HG03064 (cell line): ENCODE measurements around the gene TRAF2.

Source experiments
- ATAC-seq: cut with Tn5 transposase; IDR thresholded peaks from one replicate; pipeline ENCODE4 v1.9.1; 2021; ENCODE audit warnings: low read depth; ENCODE audit not compliant: unreplicated experiment

The TRAF2 gene

GRCh38 chr9:136931611-136932130, 45.4 kb downstream of the TRAF2 start:
- ATAC-seq, result no peak

- no peak for ATAC-seq
Measured at GRCh38 chr9:136934277-136934676, 48.0 kb downstream of the TRAF2 start.

- ATAC-seq, result no peak
Measured at GRCh38 chr9:136935651-136936050, 49.3 kb downstream of the TRAF2 start.

- no peak for ATAC-seq
Measured at GRCh38 chr9:136936645-136937170, 50.4 kb downstream of the TRAF2 start.

DNA sequence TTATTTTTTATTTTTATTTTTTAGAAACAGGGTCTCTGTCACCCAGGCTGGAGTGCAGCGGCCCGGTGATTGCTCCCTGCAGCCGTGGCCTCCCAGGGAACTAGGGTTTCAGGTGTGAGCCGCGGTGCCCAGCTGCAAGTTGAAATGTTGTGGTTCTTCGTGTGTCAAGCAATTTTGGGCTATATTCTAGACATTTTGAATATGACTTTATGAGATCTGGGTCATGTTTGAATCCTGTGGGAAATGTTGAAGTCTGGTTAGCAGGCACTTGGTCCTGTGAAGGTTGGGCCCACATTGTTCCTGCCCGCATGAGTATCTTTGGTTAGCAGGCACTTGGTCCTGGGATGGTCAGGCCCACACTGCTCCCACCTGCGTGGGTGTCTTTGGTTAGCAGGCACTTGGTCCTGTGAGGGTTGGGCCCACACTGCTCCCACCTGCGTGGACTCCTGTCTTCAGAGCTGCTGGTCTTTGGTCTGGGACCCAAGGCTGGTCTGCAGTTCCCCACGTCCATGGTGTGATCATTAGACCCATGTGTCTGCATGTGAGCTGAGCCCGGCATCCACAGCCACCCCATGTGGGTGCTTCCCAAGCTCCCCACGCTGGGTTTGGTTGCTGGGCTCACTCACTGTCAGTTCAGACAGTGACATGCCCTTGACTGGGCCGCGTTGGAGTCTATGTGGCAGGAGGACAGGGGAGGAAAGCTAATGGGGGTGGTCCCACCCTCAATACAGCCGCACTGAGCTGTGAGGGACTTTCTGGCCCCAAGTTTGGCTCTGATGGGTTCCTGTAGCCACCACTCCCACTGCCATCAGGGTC, 51.1 kb downstream of the TRAF2 start:
- ATAC-seq, result no peak

DNA sequence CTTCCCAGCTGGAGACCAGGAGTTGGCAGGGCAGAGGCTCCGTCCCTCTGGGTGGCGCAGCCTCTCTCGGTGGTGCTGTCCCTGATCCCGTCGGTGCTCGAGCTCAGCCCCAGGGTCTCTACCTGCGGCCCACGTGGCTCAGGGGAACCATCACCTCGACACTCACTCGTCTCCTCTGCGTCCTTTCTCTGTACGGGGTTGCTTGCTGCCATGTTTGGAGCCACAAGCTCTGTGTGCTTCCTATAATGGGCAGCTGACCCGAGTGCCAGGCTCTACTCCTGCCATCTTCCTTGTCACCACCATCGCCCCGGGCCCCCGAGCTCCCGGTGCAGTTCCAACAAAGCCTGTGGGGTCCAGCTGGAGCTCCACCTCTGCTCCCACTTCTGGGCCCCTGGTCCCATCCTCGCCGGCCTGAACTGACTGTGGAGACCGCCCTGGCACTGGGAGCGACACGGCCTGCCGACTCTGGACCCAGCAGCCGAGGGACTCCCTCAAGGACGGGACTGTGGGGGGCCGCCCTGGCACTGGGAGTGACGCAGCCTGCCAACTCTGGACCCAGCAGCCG, 53.2 kb downstream of the TRAF2 start:
- ATAC-seq, result no peak

- ATAC-seq, result no peak
Measured at GRCh38 chr9:136939996-136940525, 53.7 kb downstream of the TRAF2 start.

DNA sequence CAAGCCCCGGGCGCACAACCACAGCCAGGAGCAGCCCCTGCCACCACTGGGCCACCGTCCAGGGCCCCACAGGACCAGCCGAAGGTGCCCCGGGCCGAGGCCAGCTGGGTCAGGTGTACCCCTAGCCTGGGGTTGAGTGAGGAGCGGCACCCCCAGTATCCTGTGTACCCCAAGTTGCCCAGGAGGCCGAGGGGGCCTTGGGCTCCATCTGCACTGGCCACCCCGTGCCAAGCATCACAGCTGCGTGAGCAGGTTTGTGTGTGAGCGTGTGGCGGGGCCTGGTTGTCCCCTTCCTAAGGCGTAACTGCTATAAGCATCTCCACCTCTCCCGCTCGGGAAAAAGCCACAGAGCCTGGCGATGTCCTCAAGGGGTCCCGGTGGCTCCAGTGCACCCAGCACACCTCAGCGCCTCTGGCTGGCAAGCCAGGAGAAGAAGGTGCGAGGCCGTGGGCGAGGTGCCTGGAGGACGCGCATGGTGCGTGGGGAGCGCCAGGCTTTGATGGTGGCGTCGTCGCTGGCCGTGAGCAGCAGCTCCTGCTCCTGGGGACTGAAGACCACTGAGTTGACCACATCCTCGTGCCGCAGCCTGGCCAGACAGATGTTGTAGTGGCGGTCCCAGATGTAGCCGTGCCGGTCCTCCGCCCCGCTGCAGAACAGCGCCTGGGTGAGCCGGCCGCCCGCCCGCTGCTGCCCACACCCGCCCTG, 54.4 kb downstream of the TRAF2 start:
- no peak for ATAC-seq

GRCh38 chr9:136941231-136942111, 55.2 kb downstream of the TRAF2 start:
- no peak for ATAC-seq

- ATAC-seq, result no peak
Measured at GRCh38 chr9:136942112-136942880, 56.0 kb downstream of the TRAF2 start.

- ATAC-seq, result no peak
Measured at GRCh38 chr9:136942881-136943230, 56.5 kb downstream of the TRAF2 start.

- ATAC-seq, result peak; percentile 8
Measured at GRCh38 chr9:136943291-136944211, 57.2 kb downstream of the TRAF2 start.

- no peak for ATAC-seq
Measured at GRCh38 chr9:136944212-136944518, 57.8 kb downstream of the TRAF2 start.

DNA sequence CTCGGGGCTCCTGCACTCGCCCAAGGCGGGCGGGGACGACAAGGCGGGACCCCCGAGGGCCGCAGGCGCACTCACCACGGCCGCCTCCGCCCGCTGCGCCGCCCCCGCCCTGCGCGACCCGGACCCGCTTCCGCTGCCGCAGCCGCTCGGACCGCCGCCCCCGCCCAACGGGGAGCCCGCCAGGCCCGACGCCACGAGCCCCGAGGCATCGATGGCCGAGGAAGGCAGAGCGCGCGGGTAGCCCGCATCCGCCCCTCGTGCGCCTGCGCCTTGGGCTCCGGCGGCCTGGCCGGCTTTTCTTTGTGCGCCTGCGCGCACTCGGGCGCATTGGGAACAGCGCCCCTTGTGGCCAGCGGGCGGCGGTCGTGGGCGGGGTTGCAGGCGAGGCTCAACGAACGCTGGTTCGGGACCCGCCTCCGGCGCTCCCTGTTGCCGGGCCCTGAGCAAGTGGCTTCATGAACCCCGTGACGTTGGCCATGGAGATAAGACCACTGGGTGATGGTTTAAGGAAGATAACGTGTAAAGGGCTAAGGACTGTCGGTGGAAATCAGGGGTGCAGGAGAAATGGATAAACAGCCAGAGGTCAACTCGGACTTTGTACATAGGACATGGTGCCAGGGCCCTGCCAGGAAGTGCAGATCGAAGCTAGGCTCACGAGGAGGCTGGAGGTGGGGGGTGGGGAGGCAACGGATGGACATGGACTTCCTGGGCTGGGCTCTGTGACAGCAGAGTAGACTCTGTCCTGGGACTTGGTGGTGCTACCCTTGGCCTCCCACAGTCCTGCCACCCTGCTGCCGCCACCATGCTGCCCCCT, 58.4 kb downstream of the TRAF2 start, which contains the start of the genes C8G and FBXW5:
Gene C8G, plus strand, starts transcription at position 725 of the 814 bp plus-strand sequence. Its CDS starts 78 bp downstream, at position 803.
Gene FBXW5, minus strand, starts transcription at position 220 of the 814 bp plus-strand sequence. CDS start 655 bp downstream, outside the sequence.
- peak; percentile 59 for ATAC-seq

GRCh38 chr9:136945333-136946227, 59.3 kb downstream of the TRAF2 start:
- ATAC-seq, result no peak
